Body of pancreas (tissue), 4 donors: ENCODE data around the gene IQCC. TPM values are rescaled to one million over a fixed set of nuclear protein-coding genes. Genes with fewer than 3 reads are reported as not detected.

Experiments
- ATAC-seq: fragments of 150-250 bp; one replicate; pipeline ENCODE4 v1.9.1; 2016
- DNase-seq, 4 donors: peaks; one replicate each; pipeline ENCODE4 v3.0.0-alpha.2; 2019
- H3K27ac ChIP-seq, 4 donors: fragments of 200-600 bp; sonication (generic); 1 replicate in 3 of 4; 2 replicates in 1 of 4; pipeline versions ENCODE4 v1.5.1 to v1.6.1; 2016 to 2019; ENCODE audit warnings: mild to moderate bottlenecking in 1 of 4, mixed read lengths in 1 of 4, moderate library complexity in 1 of 4
- H3K27me3 ChIP-seq, 2 donors: fragments of 200-600 bp; sonication (generic); one replicate each; pipeline ENCODE4 v1.6.0; 2016; ENCODE audit warnings: mild to moderate bottlenecking in 1 of 2
- H3K36me3 ChIP-seq, 2 donors: fragments of 200-600 bp; sonication (generic); replicated peaks in 1 of 2; 2 replicates each; pipeline ENCODE4 v1.5.1; 2016; ENCODE audit warnings: low read depth in 2 of 2; ENCODE audit not compliant: insufficient read depth in 1 of 2
- H3K4me1 ChIP-seq: fragments of 200-600 bp; sonication (generic); one replicate; pipeline ENCODE4 v1.6.0; 2016
- H3K4me3 ChIP-seq, 2 donors: fragments of 200-600 bp; sonication (generic); 1 replicate in 1 of 2; 2 replicates in 1 of 2; pipeline ENCODE4 v1.5.1; 2016 to 2019
- H3K9me3 ChIP-seq, 3 donors: fragments of 200-600 bp; sonication (generic); 1 replicate in 2 of 3; 2 replicates in 1 of 3; pipeline ENCODE4 v1.5.1; 2016
- CTCF ChIP-seq, 7 experiments: fragments of 450-650 bp in 4 of 7; fragments of 200-600 bp in 3 of 7; sonication (generic) in 3 of 7; IDR thresholded peaks; one replicate each; pipeline ENCODE4 v1.5.1; 2016 to 2019; ENCODE audit warnings: antibody characterized with exemption in 7 of 7
- POLR2A ChIP-seq, 3 donors: fragments of 450-650 bp; IDR thresholded peaks; one replicate each; pipeline ENCODE4 v1.6.1; 2016; ENCODE audit warnings: antibody characterized with exemption in 3 of 3, mild to moderate bottlenecking in 2 of 3
- WGBS, 2 donors: methylation state at CpG; one replicate each; pipeline ENCODE4 v1.1.5; 2017; 5-methylcytosine and 5-hydroxymethylcytosine counted together
- intact Hi-C: fragments of 100-400 bp; cut with DNase I; formaldehyde crosslinking; loops from one replicate; pipeline ENCODE4 v1.15.1; 2023
- total RNA-seq, 2 donors: library from RNA; depleted of rRNA; stranded (reverse); fragments of >200 nt; gene quantifications; one replicate each; pipeline ENCODE4 v1.1.0, GENCODE V29; 2016

IQCC gene
- total RNA-seq, 2 donors from 2014 or later = 1.8 to 5.3 TPM

- Histone ChIP-seq H3K27ac (no peak overlapping the region), H3K4me3 (no peak overlapping the region), H3K27me3 (no peaks in the 10 kb centered on the region), H3K9me3 (no peaks in the 10 kb centered on the region), H3K4me1 (peaks cover 36% of the 10 kb centered on the region), H3K36me3 (peaks cover 14 to 43% of the 10 kb centered on the region in 2 donors)
- no peak for TF ChIP-seq CTCF (IDR thresholded peaks at IDR 0.05)
- no peak for TF ChIP-seq POLR2A (IDR thresholded peaks at IDR 0.05)
- ATAC-seq (no peak), DNase-seq (no peak)
- intact Hi-C loops = no loop called here
- WGBS, 2 donors = 89 to 95% methylated on average over 2 of the region's 2 CpGs
These were observed 19.4 kb upstream of the IQCC start for GRCh38 chr1:32186077-32186476.

GRCh38 chr1:32186491-32186890 is 19.0 kb upstream of the IQCC start:
- Histone ChIP-seq H3K9me3 (no peaks in the 10 kb centered on the region), H3K27ac (no peak overlapping the region), H3K27me3 (no peaks in the 10 kb centered on the region), H3K36me3 (peaks cover 18 to 47% of the 10 kb centered on the region in 2 donors), H3K4me3 (no peak overlapping the region), H3K4me1 (peaks cover 32% of the 10 kb centered on the region)
- no peak for DNase-seq
- no peak for TF ChIP-seq POLR2A (IDR thresholded peaks at IDR 0.05)
- no peak for TF ChIP-seq CTCF (IDR thresholded peaks at IDR 0.05)
- 81 to 92% methylated on average over 2 of the region's 2 CpGs for WGBS, 2 donors
- intact Hi-C loops = no loop called here
- no peak for ATAC-seq

- 99 to 100% methylated on average over 9 of the region's 9 CpGs for WGBS, 2 donors
- H3K27me3 ChIP-seq = no peaks in the 10 kb centered on the region
These were observed 17.6 kb upstream of the IQCC start for GRCh38 chr1:32187850-32188249.

GRCh38 chr1:32192220-32192948 is 13.1 kb upstream of the IQCC start:
- Histone ChIP-seq H3K9me3 (no peaks in the 10 kb centered on the region), H3K27me3 (no peaks in the 10 kb centered on the region), H3K27ac (no peak overlapping the region), H3K36me3 (peaks cover 48 to 70% of the 10 kb centered on the region in 2 donors), H3K4me1 (no peaks in the 10 kb centered on the region), H3K4me3 (no peak overlapping the region)
- intact Hi-C loops = no loop called here
- 92 to 95% methylated on average over 8 of the region's 8 CpGs for WGBS, 2 donors
- ATAC-seq = no peak
- DNase-seq = no peak
- TF ChIP-seq POLR2A (IDR thresholded peaks at IDR 0.05) = no peak
- TF ChIP-seq CTCF (IDR thresholded peaks at IDR 0.05) = no peak

More at GRCh38 chr1:32187850-32188249, 17.6 kb upstream of the IQCC start:
- Histone ChIP-seq H3K4me1 (peaks cover 19% of the 10 kb centered on the region), H3K9me3 (no peaks in the 10 kb centered on the region), H3K27ac (no peak overlapping the region), H3K36me3 (peaks cover 31 to 56% of the 10 kb centered on the region in 2 donors), H3K4me3 (no peak overlapping the region)
- intact Hi-C loops = no loop called here
- ATAC-seq = no peak
- DNase-seq = no peak
- no peak for TF ChIP-seq POLR2A (IDR thresholded peaks at IDR 0.05)
- no peak for TF ChIP-seq CTCF (IDR thresholded peaks at IDR 0.05)

- Histone ChIP-seq H3K9me3 (no peaks in the 10 kb centered on the region), H3K27ac (no peak overlapping the region), H3K4me3 (no peak overlapping the region), H3K27me3 (no peaks in the 10 kb centered on the region), H3K36me3 (peaks cover 45 to 46% of the 10 kb centered on the region in 2 donors), H3K4me1 (peaks cover 11% of the 10 kb centered on the region)
- intact Hi-C loops = no loop called here
- WGBS, 2 donors = 92 to 100% methylated on average over 2 to 6 of the region's 6 CpGs
- DNase-seq (no peak), ATAC-seq (no peak)
- TF ChIP-seq CTCF (IDR thresholded peaks at IDR 0.05) (no peak), POLR2A (IDR thresholded peaks at IDR 0.05) (no peak)
These were observed 10.5 kb upstream of the IQCC start for GRCh38 chr1:32194984-32195383.
